ENCODE measurements around the gene TMPRSS9.

Gene TMPRSS9

GRCh38 chr19:2424686-2425621, 64.9 kb downstream of the TMPRSS9 start:
- no peak for DNase-seq

GRCh38 chr19:2425622-2426581, 65.8 kb downstream of the TMPRSS9 start:
- DNase-seq = no peak

GRCh38 chr19:2426611-2427428, 66.8 kb downstream of the TMPRSS9 start:
- peak; percentile 33 for DNase-seq

GRCh38 chr19:2427429-2428320, 67.6 kb downstream of the TMPRSS9 start, which contains the start of gene TIMM13:
Gene TIMM13 (minus strand): TSS chr19:2427586. CDS start chr19:2427533, 53 bp downstream.
- peak; percentile 98 for DNase-seq

- DNase-seq = no peak
Observed at GRCh38 chr19:2428321-2428690, 68.2 kb downstream of the TMPRSS9 start.

DNA sequence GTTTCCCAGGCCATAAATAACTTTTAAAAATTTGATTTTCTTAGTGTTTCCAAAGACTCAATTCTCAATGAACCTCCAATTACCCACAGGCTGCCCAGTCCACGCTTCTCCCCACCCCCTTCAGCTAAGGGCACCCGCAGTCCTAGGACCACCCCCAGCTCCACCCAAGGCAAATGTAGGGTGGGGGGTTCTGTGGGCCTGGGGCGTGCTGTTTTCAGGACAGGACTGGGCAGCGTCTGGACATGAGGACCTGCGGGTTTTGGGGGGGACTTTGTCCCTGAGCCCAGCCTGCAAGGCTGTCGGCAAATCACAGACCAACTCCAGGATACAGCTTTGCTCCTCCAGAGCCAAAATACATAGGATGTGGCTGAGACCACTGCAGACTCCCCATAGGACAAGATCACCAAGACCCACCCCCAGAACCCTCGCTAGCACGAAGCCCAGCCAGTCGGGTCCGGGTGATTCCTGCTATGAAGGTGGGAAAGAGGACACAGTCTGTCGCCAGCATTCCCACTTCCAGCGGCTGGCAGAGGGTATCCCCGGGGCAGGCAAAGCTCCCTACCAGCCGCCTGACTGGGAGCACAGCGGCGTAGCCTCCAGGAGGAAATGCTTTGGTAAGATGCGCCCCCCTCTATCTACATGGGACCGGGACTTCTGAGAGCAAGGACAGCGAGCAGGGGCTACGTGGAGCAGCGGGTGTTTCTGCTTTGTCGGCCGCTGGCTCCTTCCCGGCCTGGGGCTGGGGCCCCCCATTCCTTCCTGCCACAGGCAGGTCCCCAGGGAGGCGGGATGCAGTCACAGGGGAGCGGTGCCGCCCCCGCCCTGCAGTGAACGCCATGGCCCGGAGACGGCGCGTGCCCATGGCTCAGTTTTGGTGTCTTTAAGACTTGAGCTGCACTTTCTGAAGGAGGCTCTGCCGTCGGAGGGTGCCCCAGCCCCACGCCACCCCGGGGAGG, 69.0 kb downstream of the TMPRSS9 start:
- no peak for DNase-seq

DNA sequence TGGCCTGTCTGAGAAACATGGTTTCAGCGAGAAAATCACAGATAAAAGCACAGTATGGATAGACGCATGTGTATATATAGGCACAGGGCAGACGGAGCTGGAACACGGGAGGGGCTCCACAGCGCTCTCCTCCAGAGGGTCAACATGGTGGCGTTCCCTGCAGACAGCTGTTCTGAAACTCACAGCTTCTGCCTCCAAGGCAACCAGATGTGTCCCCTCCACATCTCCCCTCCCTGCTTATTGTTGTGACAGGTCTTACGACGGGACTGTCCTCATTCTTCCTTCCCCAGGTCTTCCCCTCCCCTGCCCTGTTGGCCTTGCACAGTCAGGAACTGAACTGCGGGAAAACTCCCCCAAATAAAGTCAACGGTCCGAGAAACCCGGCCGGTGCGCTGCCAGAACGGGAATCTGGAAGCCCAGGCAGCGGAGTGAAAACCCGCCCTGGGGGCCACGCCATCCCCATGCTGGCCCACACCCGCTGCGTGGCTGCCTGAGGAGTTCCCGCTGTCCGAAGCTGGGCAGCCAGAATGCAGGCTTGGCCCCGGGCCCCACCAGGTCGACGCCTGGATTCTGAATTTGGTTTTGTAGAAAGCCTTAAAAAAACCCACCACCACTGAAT, 70.0 kb downstream of the TMPRSS9 start:
- no peak for DNase-seq

DNA sequence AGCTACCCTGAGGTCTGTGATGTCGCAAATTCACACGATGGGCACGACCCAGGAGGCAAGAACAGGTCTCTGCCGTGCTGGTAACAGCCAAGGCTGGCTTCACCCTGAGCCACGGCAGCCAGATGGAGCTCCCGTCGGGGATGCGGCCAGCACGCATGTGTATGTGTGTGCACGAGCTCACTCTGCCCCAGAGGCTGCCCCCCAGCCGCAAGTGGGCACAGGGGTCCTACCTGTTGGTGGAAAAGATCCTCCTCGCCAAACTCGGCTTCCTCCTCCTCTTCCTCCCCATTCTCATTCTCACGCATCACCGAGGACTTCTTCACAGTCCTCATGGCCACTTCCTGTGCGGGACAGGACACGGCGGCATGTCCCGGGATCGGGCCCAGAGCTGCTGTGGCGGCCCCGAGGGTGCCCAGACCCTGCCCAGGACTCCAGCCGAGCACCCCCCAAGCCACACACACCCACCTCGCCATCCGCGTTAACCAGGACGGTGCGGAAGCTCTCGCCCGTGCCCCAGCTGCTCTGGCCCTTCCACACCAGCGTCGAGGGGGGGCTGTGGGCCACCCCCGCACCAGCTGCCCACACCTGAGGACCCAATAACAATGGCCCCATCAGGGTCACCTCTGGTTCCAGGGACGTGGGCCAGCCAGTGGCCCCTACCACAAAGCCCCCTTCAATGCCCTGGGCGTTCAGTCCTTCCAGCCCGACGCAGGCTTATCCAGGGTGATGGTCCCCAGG, 71.4 kb downstream of the TMPRSS9 start:
- no peak for DNase-seq

GRCh38 chr19:2432131-2432848, 72.2 kb downstream of the TMPRSS9 start:
- DNase-seq = no peak

- no peak for DNase-seq
Observed at GRCh38 chr19:2433854-2434253, 73.8 kb downstream of the TMPRSS9 start.

DNA sequence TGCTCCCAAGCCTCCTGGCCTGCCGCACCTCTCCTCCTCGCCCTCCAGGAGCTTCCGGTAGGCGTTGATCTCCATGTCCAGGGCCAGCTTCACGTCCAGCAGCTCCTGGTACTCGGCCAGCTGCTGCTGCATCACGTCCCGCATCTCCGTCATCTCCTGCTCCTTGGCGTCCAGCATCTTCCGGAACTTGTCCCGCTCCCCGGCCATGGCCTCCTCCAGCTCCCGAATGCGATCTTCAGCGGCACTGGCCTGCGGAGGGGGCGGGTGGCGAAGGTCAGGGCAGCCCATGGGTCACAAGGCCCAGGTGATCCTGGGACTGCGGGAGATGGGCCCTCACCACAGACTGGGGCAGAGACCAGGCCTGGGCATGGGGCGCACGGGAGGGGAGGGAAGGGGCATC, 74.2 kb downstream of the TMPRSS9 start:
- no peak for DNase-seq

DNA sequence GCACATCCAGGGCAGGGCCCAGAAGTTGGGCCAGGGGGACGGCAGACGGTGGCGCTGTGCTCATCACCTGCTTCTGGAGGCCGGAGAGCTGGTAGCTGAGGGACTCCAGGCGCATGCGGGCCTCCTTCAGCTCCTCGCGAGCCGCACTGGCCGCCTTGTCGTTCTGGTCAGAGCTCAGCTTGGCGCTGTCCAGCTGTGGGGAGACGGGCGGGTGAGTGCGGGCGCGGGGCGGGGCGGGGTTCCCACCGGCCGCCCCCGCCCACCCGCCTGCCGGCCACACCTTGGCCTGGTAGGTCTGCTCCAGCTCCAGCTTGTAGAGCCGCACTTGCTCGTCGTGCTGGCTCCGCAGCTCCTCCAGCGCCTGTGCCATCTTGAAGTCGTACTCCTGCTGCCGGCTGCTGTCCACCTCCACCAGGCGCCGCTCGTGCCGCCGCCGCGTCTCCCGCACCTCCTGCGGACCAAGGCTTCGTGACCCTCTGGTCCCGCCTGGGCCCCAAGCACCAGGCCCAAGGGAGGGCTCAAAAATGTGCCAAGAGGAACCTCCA, 74.7 kb downstream of the TMPRSS9 start:
- DNase-seq = no peak

- no peak for DNase-seq
Observed at GRCh38 chr19:2436384-2436783, 76.3 kb downstream of the TMPRSS9 start.

DNA sequence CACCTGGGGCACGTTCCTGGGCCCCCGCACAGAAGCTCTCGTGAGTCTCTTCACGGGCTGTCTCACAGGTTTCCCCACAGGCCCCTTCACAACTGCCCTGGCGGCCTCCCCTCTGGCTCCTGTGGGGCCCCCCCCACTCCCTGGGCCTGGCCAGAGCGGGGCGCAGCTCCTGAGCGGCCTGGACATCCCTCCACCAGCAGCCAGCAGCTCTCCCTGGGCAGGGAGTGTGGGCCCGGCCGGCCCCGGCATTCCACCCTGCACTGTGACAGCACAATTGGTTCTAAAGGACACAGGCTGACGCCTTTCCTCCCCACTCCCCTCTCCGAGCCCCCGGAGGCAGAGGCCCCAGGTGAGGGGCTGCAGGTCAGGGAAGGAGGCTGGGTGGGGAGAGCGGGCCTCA, 76.9 kb downstream of the TMPRSS9 start:
- no peak for DNase-seq

GRCh38 chr19:2438178-2438577, 78.1 kb downstream of the TMPRSS9 start:
- DNase-seq = no peak

DNA sequence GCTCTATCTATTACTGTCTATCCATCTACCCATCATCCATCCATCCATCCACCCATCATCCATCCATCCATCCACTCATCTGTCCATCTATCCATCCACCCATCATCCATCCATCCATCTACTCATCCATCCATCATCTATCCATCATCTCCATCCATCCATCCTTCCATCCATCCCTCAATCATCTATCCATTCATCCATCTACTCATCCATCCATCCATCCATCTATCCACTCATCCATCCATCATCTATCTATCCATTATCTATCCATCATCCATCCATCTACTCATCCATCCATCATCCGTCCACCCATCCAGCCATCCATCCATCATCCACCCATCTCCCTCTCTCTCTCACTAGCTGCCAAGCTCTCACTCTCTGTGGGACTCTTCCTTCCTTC, 80.5 kb downstream of the TMPRSS9 start:
- DNase-seq = no peak

DNA sequence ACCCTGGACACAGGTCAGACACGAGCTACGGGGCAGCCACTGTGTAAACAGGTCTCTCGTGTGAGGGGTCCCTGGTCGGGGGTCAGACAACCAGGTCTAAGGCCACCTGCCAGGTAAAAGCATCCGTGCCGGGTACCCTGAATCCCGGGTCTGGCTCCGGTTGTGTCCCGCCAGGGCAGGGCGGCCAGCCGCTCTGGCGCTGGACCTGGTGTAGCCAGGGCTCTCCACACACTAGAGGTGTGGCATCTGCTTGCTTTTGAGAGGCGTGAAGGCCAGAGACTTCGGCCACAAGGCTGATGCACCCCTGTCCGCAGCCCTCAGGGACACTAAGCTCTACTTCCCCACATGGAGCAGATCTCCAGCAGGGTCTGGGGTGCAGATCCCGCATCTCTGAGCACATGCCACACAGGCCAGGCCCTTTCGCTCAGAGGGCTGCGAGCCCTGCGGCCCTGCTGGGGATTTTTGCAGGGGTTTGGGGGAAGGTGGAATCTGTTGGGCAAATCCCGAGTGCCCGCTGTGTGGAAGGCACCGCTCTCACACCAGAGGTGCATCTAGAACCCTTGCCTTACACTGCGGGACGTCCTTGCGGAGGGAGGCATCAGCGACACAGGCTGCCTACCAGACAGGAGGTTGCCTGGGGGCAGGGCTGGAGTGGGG, 81.2 kb downstream of the TMPRSS9 start:
- DNase-seq = no peak
